DND-41 (cell line): Measurements from ENCODE around the gene PNMT.

Experiments used
- EZH2 ChIP-seq: IDR thresholded peaks from 3 replicates; pipeline ENCODE4 v1.6.1; 2012; ENCODE audit warnings: borderline replicate concordance, low read depth, mild to moderate bottlenecking, moderate library complexity, low read length, inconsistent platforms; ENCODE audit not compliant: severe bottlenecking
- TF ChIP-seq, protein P1 (sequence below): IDR thresholded peaks from 2 replicates; pipeline ENCODE4 v1.5.1; 2012; ENCODE audit warnings: borderline replicate concordance, low read length, moderate library complexity, mild to moderate bottlenecking; ENCODE audit not compliant: poor library complexity, severe bottlenecking; ENCODE audit errors: extremely low read depth

DNA sequence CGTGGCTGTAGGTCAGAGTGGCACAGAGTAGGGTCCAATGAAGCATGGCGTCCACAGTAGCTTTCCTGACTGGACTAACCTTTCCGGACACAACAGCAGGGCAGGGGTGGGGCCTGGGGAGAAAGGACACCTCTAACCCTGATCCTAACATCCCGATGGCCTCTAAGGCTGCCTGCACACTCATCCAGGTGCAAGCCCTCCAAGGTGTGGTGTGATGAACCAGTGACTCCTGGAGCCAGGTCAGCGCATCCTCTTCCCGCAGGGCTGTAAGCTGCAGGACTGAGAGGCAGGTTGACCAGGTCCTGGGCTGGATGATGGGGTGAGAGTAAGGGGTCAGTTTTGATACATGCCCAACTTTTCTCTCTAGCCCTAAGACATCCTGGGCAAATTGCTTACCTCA is 28.5 kb downstream of the PNMT start:
- TF ChIP-seq, protein P1, sequence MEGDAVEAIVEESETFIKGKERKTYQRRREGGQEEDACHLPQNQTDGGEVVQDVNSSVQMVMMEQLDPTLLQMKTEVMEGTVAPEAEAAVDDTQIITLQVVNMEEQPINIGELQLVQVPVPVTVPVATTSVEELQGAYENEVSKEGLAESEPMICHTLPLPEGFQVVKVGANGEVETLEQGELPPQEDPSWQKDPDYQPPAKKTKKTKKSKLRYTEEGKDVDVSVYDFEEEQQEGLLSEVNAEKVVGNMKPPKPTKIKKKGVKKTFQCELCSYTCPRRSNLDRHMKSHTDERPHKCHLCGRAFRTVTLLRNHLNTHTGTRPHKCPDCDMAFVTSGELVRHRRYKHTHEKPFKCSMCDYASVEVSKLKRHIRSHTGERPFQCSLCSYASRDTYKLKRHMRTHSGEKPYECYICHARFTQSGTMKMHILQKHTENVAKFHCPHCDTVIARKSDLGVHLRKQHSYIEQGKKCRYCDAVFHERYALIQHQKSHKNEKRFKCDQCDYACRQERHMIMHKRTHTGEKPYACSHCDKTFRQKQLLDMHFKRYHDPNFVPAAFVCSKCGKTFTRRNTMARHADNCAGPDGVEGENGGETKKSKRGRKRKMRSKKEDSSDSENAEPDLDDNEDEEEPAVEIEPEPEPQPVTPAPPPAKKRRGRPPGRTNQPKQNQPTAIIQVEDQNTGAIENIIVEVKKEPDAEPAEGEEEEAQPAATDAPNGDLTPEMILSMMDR: no peak
- TF ChIP-seq EZH2: no peak
